GM19324 (cell line): ENCODE measurements around the gene CEP128.
A peak's percentile ranks its signal among the peaks of the same experiment; 100 is the strongest.
"Not testable (repeated sequence)": the region's sequence is repeated elsewhere in the genome, so short reads cannot be mapped to it uniquely, and the experiment has no call there.

Source experiments
- ATAC-seq: cut with Tn5 transposase; IDR thresholded peaks from one replicate; pipeline ENCODE4 v1.9.1; 2021; ENCODE audit warnings: mild to moderate bottlenecking, moderate library complexity; ENCODE audit not compliant: unreplicated experiment, low FRiP score

The CEP128 gene

GRCh38 chr14:80954687-80955299, 13.3 kb upstream of the CEP128 start:
- no peak for ATAC-seq

GRCh38 chr14:80953211-80953610, 11.7 kb upstream of the CEP128 start:
- ATAC-seq, result not testable (repeated sequence)

GRCh38 chr14:80951491-80951890, 10.0 kb upstream of the CEP128 start:
- no peak for ATAC-seq

- no peak for ATAC-seq
Observed at GRCh38 chr14:80948291-80948690, 6.8 kb upstream of the CEP128 start.

GRCh38 chr14:80946797-80947196, 5.3 kb upstream of the CEP128 start:
- ATAC-seq, result no peak

- ATAC-seq, result no peak
Observed at GRCh38 chr14:80946187-80946586, 4.6 kb upstream of the CEP128 start.

- ATAC-seq, result no peak
Observed at GRCh38 chr14:80944861-80945617, 3.5 kb upstream of the CEP128 start.

- ATAC-seq, result peak; percentile 9
Observed at GRCh38 chr14:80942191-80942600, 658 bp upstream of the CEP128 start.

GRCh38 chr14:80940146-80940545, 1.4 kb downstream of the CEP128 start:
- no peak for ATAC-seq

GRCh38 chr14:80933686-80934085, 7.9 kb downstream of the CEP128 start:
- no peak for ATAC-seq

- no peak for ATAC-seq
Observed at GRCh38 chr14:80933282-80933681, 8.3 kb downstream of the CEP128 start.

- ATAC-seq, result peak; percentile 98
Observed at GRCh38 chr14:80930836-80931389, 10.6 kb downstream of the CEP128 start.

GRCh38 chr14:80930095-80930494, 11.4 kb downstream of the CEP128 start:
- no peak for ATAC-seq

GRCh38 chr14:80927083-80927989, 14.2 kb downstream of the CEP128 start:
- no peak for ATAC-seq

- no peak for ATAC-seq
Observed at GRCh38 chr14:80926397-80927082, 15.0 kb downstream of the CEP128 start.

GRCh38 chr14:80924365-80925103, 17.0 kb downstream of the CEP128 start:
- ATAC-seq, result no peak

GRCh38 chr14:80923368-80923767, 18.2 kb downstream of the CEP128 start:
- no peak for ATAC-seq

GRCh38 chr14:80919622-80920021, 21.9 kb downstream of the CEP128 start:
- ATAC-seq, result no peak

- not testable (repeated sequence) for ATAC-seq
Observed at GRCh38 chr14:80912013-80912412, 29.5 kb downstream of the CEP128 start.

- ATAC-seq, result no peak
Observed at GRCh38 chr14:80906946-80907345, 34.6 kb downstream of the CEP128 start.
